HG03432 (cell line): ENCODE results near the gene USP49.

ENCODE experiments used
- ATAC-seq: cut with Tn5 transposase; IDR thresholded peaks from one replicate; pipeline ENCODE4 v1.9.1; 2021; ENCODE audit warnings: mild to moderate bottlenecking, moderate library complexity; ENCODE audit not compliant: unreplicated experiment

Gene USP49

GRCh38 chr6:41931792-41932191 lies 36.6 kb upstream of the USP49 start:
- ATAC-seq = no peak

- no peak for ATAC-seq
Measured at GRCh38 chr6:41929924-41930323, 34.7 kb upstream of the USP49 start.

- no peak for ATAC-seq
Measured at GRCh38 chr6:41927253-41927652, 32.1 kb upstream of the USP49 start.

- ATAC-seq = no peak
Measured at GRCh38 chr6:41922154-41922553, 27.0 kb upstream of the USP49 start.

- no peak for ATAC-seq
Measured at GRCh38 chr6:41921712-41921998, 26.5 kb upstream of the USP49 start.

- peak; percentile 88 for ATAC-seq
Measured at GRCh38 chr6:41920921-41921711, 25.9 kb upstream of the USP49 start, which contains the start of the genes BYSL and MED20. Gene BYSL, plus strand, starts transcription at chr6:41921499. Its CDS starts 64 bp downstream, at chr6:41921563. Gene MED20, minus strand, starts transcription at chr6:41921139. Its CDS starts 121 bp downstream, at chr6:41921018.

GRCh38 chr6:41917528-41917927 lies 22.4 kb upstream of the USP49 start:
- no peak for ATAC-seq

GRCh38 chr6:41914869-41915530 lies 19.8 kb upstream of the USP49 start:
- no peak for ATAC-seq

- ATAC-seq = no peak
Measured at GRCh38 chr6:41914343-41914742, 19.2 kb upstream of the USP49 start.

GRCh38 chr6:41909727-41910126 lies 14.6 kb upstream of the USP49 start:
- ATAC-seq = no peak

- no peak for ATAC-seq
Measured at GRCh38 chr6:41901882-41902519, 6.8 kb upstream of the USP49 start.

- no peak for ATAC-seq
Measured at GRCh38 chr6:41900861-41901260, 5.7 kb upstream of the USP49 start.

- ATAC-seq = no peak
Measured at GRCh38 chr6:41896281-41896680, 1.1 kb upstream of the USP49 start.

- ATAC-seq = peak; percentile 41
Measured at GRCh38 chr6:41894366-41895299, 542 bp downstream of the USP49 start.

GRCh38 chr6:41892921-41893564 lies 2.1 kb downstream of the USP49 start:
- ATAC-seq = no peak

- no peak for ATAC-seq
Measured at GRCh38 chr6:41887331-41887751, 7.8 kb downstream of the USP49 start.

GRCh38 chr6:41885930-41886329 lies 9.2 kb downstream of the USP49 start:
- no peak for ATAC-seq

- no peak for ATAC-seq
Measured at GRCh38 chr6:41884957-41885356, 10.2 kb downstream of the USP49 start.

GRCh38 chr6:41881506-41881905 lies 13.7 kb downstream of the USP49 start:
- ATAC-seq = no peak

GRCh38 chr6:41878961-41879405 lies 16.2 kb downstream of the USP49 start:
- ATAC-seq = no peak
